HG02571 (cell line): ENCODE results near the gene TPO.

Source experiments
- ATAC-seq: cut with Tn5 transposase; IDR thresholded peaks from one replicate; pipeline ENCODE4 v1.9.1; 2021; ENCODE audit warnings: mild to moderate bottlenecking, moderate library complexity; ENCODE audit not compliant: unreplicated experiment

TPO gene

DNA sequence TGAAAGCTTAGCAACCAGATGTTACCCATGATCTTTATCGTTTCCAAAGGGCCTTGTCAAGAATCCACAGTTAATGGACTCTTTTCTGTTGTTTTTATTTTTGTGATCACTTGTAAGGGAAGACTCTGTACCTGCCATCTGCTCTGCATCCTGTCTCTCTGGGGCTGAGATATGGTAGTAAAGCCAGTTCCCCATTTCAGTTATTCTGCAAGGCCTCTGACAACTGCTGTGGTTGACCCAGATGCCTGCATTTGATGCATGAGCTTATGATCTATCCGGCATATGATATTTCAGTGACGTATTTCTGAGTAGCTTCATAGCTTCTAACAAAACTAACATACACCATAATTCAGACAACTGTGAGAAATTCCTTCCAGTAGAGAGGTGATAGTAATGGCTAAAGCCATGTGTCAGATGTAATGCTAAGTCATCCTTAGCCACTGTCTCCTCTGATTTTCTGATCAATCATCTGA lies 105.1 kb downstream of the TPO start:
- no peak for ATAC-seq

DNA sequence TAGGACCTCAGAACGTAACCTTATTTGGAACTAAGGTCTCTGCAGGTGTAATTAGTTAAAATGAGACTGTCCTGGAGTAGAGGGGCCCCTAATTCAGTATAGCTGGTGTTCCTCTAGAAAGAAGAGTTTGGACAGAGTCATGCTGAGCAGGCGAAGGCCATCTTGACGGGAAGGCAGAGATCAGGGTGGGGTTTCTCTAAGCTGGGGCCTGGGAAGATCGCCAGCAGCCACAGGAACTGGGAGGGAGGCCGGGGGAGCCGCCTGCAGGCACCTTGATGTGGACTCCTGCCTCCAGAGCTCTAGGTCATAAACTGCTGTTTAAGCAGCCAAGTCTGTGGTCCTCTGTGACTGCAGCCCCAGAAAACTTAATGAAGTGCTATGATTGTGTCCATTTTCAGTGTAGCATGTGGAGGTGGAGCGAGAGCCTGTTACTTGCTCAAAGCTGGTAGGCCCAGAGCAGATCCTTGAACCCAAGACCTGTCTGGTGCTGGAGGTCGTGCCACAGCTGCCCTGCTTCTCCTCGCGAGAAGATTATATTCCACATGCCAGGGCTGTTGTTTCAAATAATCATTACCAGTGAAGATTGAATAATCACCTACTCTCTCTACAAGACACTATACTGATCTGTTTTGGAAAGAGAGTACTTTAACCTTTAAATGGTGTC lies 105.7 kb downstream of the TPO start:
- ATAC-seq, result no peak

DNA sequence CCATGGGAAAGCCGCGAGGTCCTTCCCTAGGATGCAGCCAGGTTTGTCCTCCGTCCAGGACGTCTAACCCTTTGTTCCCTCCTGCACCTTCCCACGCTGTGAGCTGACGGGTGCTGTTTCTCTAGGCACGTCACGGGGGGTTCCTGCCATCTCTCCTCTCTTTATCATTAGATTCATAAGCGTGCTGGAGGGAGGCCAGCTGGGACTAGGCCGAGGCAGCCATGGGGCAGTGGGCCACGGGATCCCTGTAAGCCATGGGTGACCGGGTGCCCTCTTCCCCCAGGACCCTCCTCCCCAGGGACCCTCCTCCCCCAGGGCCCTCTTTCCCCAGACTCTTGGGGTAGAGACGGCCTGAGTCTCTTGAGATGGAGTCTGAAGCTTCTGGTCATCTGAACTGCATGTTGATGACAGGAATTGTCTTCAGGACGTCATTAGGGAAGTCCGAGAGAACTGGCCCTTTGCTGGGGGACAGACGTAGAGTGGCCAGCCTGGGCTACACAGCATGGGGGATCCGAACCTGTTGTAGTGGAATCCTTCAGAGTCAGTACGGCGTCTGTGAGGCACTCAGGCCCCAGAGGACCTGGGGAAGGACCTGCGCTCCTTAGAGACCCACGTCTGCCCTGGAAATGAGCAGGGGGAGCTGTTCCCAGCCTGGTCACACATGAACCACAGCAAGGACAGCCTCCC lies 108.1 kb downstream of the TPO start:
- no peak for ATAC-seq

DNA sequence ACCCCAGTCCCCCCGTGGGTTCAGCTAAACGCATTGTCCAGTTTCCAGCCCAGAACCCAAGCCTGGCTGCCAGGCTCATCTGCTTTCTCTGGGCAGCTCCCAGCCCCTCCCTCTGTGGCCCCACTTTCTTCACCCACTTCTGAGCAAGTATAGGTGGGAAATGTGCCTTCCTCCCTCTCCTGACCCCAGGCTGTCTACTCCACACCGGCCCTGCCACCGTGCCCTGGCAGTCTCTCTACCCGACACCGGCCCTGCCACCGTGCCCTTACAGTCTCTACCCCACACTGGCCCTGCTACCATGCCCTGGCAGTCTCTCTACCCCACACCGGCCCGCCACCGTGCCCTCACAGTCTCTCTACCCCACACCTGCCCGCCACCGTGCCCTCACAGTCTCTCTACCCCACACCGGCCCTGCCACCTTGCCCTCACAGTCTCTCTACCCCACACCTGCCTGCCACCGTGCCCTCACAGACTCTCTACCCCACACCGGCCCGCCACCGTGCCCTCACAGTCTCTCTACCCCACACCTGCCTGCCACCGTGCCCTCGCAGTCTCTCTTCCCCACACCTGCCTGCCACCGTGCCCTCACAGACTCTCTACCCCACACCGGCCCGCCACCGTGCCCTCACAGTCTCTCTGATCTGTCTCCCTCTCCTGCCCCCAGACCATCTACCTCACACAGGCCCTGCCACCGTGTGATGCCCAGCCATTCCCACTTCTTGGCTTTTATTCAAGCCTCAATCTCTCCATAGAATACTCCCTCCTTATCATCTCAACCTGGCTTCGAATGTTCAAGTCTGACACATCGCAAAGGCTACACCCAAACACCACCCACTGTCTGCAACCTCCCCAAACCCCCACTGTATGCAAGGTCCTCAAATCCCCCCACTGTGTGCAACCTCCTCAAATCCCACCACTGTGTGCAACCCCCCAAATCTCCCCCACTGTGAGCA lies 108.9 kb downstream of the TPO start:
- ATAC-seq, result no peak

DNA sequence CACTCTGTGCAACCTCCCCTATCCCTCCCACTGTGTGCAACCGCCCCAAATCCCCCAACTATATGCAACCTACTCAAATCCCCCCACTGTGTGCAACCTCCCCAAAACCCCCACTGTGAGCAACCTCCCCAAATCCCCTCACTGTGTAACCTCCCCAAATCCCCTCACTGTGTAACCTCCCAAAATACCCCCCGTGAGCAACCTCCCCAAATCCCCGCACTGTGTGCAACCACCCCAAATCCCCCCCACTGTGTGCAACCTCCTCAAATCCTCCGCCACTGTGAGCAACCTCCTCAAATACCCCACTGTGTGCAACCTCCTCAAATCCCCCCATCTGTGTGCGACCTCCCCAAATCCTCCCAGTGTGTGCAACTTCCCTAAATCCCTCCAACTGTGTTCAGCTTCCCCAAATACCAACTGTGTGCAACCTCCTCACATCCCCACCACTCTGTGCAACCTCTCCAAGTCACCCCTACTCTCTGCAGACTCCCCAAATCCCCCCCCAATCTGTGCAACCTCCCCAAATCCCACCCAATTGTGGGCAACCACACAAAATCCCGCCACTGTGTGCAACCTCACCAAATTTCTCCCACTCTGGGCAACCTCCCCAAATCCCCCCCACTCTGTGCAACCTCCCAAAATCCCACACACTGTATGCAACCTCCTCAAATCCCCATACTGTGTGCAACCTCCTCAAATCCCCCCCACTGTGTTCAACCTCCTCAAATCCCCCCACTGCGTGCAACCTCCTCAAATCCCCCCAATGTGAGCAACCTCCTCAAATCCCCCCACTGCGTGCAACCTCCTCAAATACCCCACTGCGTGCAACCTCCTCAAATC lies 114.1 kb downstream of the TPO start:
- ATAC-seq, result no peak

DNA sequence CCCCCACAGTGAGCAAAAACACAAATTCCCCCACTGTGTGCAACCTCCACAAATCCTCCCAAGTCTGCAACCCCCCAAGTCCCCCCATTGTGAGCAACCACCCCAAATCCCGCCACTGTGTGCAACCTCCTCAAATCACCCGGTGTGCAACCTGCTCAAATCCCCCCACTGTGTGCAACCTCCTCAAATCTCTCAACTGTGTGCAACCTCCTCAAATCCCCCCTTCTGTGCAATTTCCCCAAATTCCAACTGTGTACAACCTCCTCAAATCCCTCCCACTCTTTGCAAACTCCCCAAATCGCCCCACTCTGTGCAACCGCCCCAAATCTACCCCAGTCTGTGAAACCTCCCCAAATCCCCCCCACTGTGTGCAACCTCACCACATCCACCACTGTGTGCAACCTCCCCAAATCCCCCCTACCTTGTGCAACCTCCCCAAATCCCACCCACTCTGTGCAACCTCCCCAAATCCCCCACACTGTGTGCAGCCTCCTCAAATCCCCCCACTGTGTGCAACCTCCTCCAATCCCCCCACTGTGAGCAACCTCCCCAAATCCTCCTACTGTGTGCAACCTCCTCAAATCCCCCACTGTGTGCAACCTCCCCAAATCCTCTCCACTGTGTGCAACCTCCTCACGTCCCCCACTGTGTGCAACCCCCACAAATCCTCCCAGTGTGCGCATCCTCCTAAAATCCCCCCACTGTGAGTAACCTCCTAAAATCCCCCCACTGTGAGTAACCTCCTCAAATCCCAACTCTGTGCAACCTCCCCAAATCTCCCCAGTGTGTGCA lies 115.2 kb downstream of the TPO start:
- no peak for ATAC-seq

DNA sequence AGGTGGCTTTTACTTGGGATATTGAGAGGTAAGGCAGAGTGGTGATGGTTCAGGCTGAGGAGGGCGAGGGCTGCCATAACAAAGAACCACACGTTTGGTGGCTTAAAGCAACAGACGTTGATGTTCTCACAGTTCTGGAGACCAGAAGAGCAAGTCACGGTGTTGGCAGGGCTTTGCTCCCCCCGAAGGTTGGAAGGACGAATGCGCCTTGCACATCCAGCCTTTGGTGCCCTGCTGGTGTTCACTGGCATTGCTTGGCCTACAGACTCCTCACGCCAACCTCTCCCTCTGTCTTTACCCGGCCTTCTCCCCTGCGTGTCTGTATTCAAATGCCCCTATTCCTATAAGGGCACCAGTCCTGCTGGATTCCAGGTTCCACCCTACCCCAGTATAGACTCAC lies 125.4 kb downstream of the TPO start:
- no peak for ATAC-seq

DNA sequence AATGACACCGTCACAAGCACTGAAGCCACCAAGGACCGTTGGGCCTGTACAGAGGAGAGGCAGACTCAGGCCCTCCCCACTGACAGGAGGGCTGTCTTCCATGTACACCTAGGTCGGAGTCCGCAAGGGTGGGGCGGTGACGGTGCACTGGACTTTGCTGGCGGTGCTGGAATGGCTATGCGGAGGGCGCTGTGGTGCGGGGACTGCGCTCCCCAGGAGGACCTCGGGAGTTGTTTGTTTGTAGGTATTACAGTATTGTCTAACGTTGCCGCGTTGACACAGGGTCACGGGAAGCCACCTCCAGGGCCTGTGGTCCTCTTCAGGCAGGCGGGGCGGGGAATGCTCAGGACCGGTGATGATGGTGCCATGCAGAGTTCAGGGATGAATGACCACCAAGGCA lies 126.2 kb downstream of the TPO start:
- ATAC-seq, result no peak

DNA sequence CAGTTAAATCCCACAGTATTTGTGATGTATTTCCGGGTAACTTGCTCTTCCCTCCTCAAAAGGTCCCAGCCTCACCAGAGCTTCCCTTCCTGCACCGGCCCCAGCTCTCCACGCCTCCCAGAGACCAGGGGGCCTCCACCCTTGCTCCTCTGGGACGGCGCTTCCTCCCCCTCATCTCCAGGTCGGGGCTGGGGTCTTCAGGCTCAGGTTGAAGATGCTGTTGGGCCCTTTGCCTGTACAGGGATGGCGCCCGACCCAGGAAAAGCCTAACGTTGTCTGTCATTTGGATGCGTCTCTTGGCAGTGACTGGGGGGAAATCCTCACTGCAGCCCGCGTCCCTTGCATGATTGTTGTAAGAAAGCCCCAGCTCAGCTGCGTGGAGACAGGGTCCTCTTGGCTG lies 126.7 kb downstream of the TPO start:
- ATAC-seq, result no peak

DNA sequence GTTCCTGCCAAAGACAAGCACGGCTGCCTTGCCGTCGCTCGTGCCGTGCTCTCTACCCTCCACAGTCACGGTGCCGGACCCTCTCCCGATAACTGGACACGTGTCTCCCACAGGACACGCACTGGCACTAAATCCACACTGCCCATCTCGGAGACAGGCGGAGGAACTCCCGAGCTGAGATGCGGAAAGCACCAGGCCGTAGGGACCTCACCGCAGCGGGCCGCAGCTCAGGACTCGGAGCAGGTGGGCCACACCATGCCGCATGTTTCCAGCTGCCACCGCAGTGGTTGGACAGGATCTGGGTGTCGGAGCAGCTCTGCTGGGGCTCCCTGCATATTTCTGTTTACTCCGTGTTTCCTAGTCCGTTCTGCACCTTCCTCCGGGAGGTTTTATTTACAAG lies 127.2 kb downstream of the TPO start:
- no peak for ATAC-seq

DNA sequence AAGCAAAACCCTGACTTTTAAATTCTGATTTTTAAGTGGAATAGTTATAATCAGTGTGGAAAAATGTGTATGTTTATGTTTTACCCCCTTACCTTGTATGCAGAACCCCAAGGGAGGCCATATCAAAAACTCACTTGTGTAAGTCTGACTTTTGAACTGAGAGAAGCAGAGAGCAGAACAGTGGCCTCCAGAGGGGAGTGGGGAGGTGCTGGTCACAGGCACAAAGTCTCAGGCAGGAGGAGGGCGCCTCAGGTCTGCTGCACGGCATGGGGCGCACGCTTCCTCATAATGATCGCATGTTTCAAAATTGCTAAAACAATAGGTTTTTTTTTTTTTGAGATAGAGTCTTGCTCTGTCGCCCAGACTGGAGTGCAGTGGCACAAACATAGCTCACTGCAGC lies 127.8 kb downstream of the TPO start:
- ATAC-seq, result no peak

DNA sequence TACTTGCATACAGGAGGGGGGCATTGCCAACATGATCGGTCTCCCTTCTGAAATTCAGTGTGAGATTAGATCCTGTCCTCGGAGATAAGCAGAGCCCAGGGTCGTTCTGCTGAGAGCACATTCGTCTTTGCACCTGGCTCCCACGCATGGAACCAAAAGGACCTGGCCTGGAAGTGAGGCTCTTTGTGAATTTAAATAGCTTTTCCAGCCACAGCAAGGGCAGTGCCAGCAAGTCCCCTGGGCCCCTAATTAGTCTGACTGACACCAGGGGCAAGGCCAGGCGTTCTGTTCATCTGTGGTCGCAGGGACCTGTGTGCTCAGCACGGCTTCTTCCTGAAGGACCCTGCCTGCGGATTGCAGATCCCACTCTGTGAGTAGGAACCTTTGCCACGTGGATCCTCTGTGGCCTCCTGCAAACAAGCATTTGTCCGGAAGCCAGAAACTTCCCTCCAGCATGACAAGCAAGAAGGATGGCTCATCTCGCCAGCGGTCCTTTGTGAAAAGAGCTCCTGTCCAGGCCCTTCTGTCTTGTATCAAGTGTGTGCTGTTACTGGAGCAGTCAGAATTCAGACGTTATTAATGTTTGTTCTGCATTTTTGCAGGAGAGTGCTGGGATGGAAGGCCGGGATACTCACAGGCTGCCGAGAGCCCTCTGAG lies 128.7 kb downstream of the TPO start:
- no peak for ATAC-seq

DNA sequence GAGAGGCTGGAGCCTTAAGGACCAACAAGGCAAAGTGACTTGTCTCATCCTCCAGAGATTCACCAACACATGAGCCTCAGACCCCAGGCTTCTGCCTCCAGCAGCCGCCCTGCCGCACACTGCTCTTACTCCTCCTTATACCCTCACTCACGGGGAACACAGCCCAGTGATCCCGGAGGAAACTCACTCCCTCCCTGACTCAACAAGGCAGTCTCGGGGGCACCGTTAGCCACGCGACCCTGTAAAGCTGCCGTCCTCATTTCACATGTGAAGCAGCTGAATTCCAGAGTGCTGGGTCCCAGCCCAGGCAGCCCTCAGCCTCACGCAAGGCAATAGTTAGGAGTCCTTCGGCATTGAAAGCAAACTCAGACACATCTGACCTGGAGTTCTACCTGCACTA lies 129.7 kb downstream of the TPO start:
- ATAC-seq, result no peak

DNA sequence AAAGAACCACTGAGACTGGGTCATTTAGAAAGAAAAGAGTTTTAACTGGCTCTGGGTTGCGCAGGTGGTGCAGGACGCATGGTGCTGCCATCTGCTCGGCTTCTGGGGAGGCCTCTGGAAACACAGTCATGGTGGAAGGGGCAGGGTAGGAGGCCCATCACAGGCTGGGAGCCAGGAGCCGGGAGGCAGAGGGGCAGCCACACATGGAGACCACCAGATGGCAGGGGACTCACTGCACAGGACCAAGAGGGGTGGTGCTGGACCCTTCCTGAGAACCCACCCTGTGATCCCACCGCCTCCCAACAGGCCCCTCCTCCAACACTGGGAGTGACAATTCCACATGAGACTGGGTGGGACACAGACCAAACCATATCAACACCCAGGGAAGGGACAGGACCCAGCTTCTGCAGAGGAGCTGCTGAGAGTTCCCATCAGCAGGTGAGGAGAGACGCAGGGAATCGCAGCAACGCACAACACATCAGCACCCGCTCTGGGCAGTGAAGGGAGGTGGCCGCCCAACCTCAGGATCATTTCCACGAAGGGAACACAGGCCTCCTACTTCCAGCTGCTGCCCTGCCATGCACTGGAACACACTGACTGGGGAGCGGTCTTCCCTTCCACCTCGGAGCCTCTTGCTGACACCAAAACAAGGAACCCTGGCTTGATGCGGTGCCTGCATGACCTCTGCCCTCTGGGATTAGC lies 130.7 kb downstream of the TPO start:
- no peak for ATAC-seq

DNA sequence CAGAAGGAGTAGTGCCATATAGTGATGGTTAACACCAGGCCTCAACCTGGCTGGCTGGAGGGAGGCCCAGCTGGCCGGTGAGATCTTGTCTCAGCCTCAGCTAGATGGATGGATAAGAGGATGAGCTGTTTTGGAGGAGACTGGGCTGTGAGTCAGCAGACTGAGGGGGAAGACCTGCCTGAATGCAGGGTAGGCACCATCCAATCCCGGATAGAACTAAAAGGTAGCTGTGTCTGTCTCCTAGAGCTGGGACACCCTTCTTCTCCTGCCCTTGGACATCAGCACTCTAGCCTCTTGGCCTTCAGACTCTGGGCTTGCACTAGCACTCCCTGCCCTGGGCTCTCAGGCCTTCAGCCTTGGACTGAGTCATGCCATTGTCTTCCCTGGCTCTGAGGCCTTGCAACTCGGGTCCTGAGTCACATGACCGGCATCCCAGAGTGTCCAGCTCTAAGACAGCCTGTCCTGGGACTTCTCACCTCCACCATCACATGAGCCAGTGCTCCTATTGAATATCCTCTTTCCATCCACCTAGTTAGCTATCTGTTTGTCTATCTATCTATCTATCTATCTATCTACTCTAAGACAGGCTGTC lies 131.3 kb downstream of the TPO start:
- ATAC-seq, result no peak

DNA sequence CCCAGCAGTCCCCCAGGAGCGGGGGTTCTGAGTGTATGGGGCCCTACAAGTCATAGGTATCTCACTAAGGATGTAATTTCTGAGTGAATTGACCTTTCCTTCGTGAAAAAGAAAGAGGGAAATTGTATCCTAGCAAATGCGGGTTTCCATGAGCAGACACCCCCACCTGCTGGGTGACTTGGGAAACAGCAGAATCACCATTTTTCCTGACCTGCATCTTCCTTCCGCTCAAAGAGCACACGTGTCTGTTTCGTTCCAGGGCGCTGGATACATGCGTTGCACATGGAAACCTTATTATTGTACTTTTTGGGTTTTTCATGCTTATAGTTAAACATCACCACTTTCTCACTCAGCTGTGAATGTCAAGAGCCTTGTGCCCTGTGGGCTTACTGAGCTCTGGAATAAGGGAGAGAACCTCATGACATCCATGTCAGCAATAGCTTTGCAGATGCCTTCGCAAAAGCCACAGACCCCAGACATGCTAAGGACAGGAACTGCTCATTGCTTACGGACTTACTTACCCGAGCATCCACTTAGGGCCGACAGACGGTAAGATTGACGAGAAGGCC lies 132.8 kb downstream of the TPO start:
- no peak for ATAC-seq

DNA sequence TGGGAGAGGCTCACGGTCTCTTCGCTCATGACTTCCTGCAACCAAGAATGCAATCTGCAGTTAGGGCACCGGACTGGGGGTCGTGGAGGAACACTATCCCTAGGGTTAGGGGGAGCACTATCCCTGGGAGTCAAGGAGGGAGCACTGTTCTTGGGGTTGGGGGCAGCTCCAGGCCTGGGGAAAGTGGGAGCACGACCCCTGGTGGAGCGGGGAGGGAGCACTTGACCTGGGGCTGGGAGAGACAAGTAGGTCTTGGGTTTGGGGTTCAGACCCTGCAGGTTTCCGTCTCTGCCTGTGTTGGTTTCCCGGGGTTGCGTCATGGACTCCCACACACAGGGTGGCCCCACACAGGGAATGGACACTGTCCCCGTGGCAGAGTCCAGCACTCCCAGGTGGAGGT lies 133.6 kb downstream of the TPO start:
- ATAC-seq, result no peak
